Stimulated activated naive CD4-positive, alpha-beta T cell (primary cell): ENCODE measurements around the gene BHLHE23.
"Not testable (repeated sequence)": the region's sequence is repeated elsewhere in the genome, so short reads cannot be mapped to it uniquely, and the experiment has no call there.

ENCODE experiments used
- DNase-seq, 6 experiments: peaks; one replicate each; lab custom pipeline; 2025; lab: John Stamatoyannopoulos, UW

Gene BHLHE23

GRCh38 chr20:63043348-63044203, 36.8 kb upstream of the BHLHE23 start:
- no peak for DNase-seq

DNA sequence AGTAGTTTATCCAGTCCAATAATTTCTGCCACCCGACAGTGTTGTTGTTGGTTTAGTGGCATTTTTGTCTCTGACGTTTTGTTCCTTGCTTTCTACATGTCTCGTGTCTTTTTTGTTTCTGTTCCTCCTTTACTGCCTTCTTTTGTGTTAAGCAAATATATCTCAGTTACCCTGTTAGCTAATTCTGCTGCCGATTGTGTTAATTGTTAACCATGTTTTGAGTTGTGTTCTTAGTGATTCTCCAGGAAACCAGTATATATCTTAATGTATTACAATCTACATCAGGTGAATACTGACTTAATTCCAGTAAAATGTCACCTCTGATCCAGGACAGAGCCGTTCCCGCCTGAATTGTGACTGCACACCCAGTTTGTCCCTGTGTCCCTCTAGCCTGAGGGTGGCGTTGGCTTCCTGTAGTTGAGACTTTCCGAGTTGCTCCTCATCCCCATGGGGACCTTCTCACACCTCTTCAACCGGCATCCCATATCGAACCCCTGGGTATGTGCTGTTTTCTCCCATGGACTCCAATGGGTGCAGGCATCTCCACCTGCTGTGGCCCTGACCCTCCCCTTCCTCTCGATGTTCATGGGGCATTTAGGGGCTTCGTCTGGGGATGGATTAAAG, 35.8 kb upstream of the BHLHE23 start:
- no peak for DNase-seq

- DNase-seq, result no peak
These were observed 35.0 kb upstream of the BHLHE23 start for GRCh38 chr20:63041776-63042175.

- no peak for DNase-seq
These were observed 31.0 kb upstream of the BHLHE23 start for GRCh38 chr20:63037669-63038268.

- no peak for DNase-seq
These were observed 29.5 kb upstream of the BHLHE23 start for GRCh38 chr20:63036291-63036690.

DNA sequence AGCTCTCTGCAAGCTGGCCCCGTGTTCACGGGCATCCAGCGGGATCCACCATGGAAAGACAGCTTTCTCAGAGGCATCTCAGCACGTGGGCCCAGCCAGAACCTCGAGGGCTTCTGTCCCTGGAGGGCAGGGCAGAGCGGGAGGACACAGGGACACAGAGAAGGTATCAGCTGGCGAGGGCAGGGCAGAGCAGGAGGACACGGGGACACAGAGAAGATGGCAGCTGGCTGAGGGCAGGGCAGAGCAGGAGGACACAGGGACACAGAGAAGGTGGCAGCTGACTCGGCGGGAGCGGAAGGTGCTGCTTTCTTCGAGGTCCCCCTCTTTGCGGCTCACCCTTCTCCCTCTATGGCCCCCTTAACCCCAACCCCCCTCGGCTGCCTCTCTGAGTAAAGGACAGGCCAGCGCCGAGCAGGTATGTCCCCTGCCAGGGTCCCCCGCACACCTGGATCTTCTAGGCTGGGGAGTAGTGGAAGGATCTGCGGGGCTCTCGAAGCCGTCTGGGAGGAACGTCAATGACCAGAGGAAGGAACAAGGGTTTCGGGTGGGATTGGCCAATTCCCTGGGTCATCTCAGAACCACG, 28.9 kb upstream of the BHLHE23 start:
- no peak for DNase-seq

- not testable (repeated sequence) for DNase-seq
These were observed 28.2 kb upstream of the BHLHE23 start for GRCh38 chr20:63034710-63035602.

DNA sequence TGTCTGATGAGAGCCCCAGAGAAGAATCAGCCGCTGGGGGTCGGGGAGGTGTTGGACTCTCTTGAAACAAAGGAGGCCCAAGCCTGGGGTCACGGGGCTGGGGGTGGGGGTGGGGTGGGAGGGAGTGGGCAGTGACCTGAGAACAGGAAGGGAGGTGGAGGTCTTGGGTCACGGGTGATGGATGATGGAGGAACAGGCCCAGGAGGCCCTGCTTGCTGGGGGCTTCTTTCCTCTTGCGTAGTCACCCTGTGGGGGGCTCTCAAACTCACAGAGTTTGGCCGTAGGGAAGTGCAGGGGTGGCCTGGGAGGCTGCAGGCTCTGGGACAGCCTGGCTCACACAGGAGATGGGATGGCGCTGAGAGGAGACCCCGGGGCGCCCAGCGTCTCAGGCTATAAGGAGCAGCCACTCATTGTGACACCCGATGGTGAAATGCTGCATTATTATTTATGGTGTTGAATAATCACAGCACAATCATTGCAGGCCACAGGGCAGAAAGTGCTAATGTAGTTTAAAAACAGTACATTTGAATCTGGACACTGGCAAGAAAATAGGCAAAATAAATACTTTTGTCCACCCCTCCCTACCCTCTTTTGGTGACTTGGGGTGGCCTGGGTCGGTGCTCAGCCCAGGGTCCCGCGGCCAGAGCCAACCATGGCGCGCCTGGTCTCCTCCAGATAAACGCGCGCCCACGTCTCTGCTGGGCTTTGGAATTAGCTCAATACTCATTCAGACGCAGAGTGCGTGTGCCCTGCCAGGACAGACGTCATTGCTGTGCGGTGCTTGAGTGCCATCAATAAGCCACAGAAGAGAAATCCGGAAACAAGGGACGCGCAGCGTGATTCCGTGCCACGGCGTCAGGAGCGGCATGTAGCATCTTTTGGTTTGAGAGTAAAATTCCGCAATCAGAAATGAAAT, 27.3 kb upstream of the BHLHE23 start:
- DNase-seq, result no peak

GRCh38 chr20:63032861-63033793, 26.4 kb upstream of the BHLHE23 start:
- peak in 3 of 6 experiments; percentile 4 to 32 (median 31) for DNase-seq

DNA sequence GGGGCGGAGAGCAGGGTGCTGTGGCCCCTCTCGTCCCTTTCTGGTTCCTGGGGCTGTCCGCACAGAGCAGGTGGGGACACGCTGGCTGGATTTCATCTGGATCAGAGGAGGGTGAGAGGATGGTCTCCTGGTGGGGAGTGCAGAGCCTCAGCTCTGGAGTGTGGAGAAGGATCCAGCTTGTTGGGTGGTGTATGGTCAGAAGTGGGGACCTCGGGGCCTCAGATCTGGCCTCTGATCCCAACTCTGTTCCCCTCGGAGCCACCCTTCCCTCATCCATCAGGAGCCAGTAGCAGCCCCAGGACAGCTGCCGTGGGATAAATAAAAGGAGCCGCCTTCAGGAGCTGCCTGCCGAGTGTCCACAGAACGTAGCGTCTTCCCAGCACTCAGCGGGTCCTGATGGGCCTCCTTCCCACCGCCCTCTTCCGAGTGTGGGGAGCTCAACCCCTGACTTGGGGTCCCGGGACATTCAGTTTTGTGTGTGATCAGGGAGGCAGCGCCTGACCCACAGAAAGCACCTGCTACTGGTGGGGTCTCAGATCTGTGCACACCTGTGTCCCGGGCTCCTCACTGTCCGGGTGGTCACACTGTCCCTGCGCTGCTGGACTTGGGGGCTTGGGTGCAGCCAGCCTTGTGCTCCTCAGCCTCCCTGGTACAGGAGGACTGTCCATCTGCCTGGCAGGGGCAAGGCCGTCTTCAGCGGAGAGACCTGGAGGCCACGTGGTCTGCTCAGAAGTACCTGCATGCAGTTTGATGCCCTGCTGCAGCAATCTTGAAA, 25.4 kb upstream of the BHLHE23 start:
- no peak for DNase-seq

GRCh38 chr20:63031251-63032014, 24.7 kb upstream of the BHLHE23 start:
- DNase-seq, result no peak

- peak in 2 of 6 experiments; percentile 17 to 38 for DNase-seq
These were observed 22.8 kb upstream of the BHLHE23 start for GRCh38 chr20:63029358-63030121.

DNA sequence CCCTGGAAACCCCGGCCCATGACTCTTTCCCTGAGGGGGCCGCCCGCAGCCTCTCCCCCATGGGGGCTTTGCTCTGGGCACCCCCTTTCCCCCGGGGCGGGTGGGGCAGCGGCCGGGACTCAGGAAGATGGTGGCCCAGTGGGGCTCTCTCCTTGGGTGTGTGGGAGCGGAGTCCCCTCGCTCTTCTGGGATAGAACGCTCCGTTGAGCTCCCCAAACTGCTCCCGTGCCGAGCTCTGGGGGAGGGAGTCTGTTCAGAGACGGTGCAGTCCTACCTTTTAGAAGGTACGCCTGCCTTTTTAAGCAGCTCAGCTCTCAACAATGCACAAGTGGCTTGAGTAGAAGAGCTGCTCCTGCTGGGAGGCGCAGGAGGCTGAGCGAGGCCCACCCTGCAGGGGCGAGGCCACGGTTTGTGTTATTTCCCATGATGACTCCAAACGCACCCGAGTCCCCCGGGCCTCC, 21.7 kb upstream of the BHLHE23 start:
- DNase-seq, result no peak

DNA sequence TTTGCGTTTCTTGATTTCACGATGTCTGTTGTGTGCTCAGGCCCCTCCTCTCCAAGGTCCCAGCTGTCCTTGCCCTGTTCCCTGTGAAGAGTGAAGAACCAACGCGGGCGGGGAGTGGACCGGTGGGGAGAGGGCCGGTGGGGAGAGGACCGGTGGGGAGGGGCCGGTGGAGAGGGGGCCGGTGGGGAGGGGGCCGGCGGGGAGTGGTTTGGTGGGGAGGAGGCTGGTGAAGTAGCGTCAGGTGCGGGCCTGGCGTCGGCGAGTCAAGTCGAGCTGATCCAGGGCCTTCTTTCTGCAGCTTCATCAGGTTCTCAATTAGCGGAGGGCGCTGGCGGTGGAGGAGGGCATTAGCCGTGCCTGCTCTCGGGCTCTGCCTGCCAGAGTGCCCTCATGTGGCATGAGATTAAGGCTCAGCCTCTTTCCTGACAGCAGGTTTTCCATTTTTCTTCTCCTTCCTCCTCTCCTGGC, 21.2 kb upstream of the BHLHE23 start:
- DNase-seq, result peak in 3 of 6 experiments; percentile 9 to 19 (median 11)

- DNase-seq, result no peak
These were observed 20.6 kb upstream of the BHLHE23 start for GRCh38 chr20:63027221-63027921.

DNA sequence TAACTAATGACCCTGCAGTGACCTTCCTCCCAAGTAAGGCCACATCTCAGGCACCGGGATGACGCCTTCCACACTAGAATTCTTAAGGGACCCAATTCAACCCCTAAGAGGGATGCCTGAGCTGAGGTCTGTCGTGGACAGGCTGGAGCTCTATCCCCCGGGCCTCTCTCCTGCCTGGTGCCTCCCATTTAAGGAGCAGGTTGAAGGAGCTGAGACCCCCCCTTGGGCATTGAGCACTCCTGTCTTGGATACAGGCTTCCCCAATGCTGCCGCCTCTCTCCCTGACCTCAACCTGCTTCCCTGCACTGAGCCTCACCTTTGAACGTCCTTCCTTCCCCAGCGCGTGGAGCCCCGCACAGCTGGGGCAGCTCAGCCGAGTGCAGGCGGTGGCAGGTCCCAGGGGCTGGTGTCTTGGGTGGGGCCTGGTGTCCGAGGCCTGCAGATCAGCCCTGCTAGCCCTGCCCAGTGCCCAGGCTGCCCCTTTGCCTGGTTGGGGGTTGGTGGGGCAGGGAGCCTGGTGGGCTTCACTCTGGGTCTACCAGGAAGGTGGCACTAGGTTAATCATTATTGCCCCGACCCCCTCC, 19.9 kb upstream of the BHLHE23 start:
- DNase-seq, result no peak
